SK-N-MC (cell line): ENCODE results near the gene SSTR4.

Source experiments
- EZH2 ChIP-seq: fragments of 200-600 bp; sonication (generic); IDR thresholded peaks from one replicate; pipeline ENCODE4 v1.6.1; 2017; ENCODE audit warnings: antibody characterized with exemption
- POLR2AphosphoS5 ChIP-seq: IDR thresholded peaks from 2 replicates; pipeline ENCODE4 v1.6.1; 2012; ENCODE audit warnings: mild to moderate bottlenecking, low read depth, low read length, borderline replicate concordance

GRCh38 chr20:23058240-23058639, 23.1 kb downstream of the SSTR4 start:
- TF ChIP-seq POLR2AphosphoS5 (no peak), EZH2 (no peak)
